ENCODE results near the gene CDHR2.

Gene CDHR2

GRCh38 chr5:176606032-176606431, 56.9 kb downstream of the CDHR2 start:
- H3K27me3 ChIP-seq, result peaks cover 99% of the 10 kb centered on the region
- no peak overlapping the region for H3K4me3 ChIP-seq (ENCODE audit: low read depth in 1 of 2, low read length in 1 of 2)
- no peak for TF ChIP-seq CTCF (IDR thresholded peaks at IDR 0.05)
- no peak overlapping the region for H3K27ac ChIP-seq
- peaks cover 0 to 10% of the 10 kb centered on the region in 2 experiments for H3K4me1 ChIP-seq (ENCODE audit: control insufficient read depth in 1 of 2, insufficient read depth in 1 of 2, low read depth in 1 of 2, low read length in 1 of 2)
- no peaks in the 10 kb centered on the region for H3K9me3 ChIP-seq
- H3K36me3 ChIP-seq, result no peaks in the 10 kb centered on the region

- peaks cover 99% of the 10 kb centered on the region for H3K27me3 ChIP-seq
- H3K27ac ChIP-seq, result no peak overlapping the region
Observed at GRCh38 chr5:176606875-176607274, 57.7 kb downstream of the CDHR2 start.

GRCh38 chr5:176608142-176608705, 59.1 kb downstream of the CDHR2 start:
- H3K27ac ChIP-seq, result no peak overlapping the region
- TF ChIP-seq CTCF (IDR thresholded peaks at IDR 0.05), result no peak
- H3K4me1 ChIP-seq (ENCODE audit: control insufficient read depth in 1 of 2, insufficient read depth in 1 of 2, low read depth in 1 of 2, low read length in 1 of 2), result peaks cover 0 to 10% of the 10 kb centered on the region in 2 experiments
- H3K36me3 ChIP-seq, result no peaks in the 10 kb centered on the region
- no peak overlapping the region for H3K4me3 ChIP-seq (ENCODE audit: low read depth in 1 of 2, low read length in 1 of 2)
- H3K27me3 ChIP-seq, result peaks cover 99% of the 10 kb centered on the region
- H3K9me3 ChIP-seq, result no peaks in the 10 kb centered on the region

More at GRCh38 chr5:176606875-176607274, 57.7 kb downstream of the CDHR2 start:
- Histone ChIP-seq H3K4me3 (ENCODE audit: low read depth in 1 of 2, low read length in 1 of 2) (no peak overlapping the region), H3K4me1 (ENCODE audit: control insufficient read depth in 1 of 2, insufficient read depth in 1 of 2, low read depth in 1 of 2, low read length in 1 of 2) (peaks cover 0 to 10% of the 10 kb centered on the region in 2 experiments), H3K36me3 (no peaks in the 10 kb centered on the region), H3K9me3 (no peaks in the 10 kb centered on the region)
- no peak for TF ChIP-seq CTCF (IDR thresholded peaks at IDR 0.05)

GRCh38 chr5:176608937-176609723, 60.0 kb downstream of the CDHR2 start:
- H3K4me1 ChIP-seq (ENCODE audit: control insufficient read depth in 1 of 2, insufficient read depth in 1 of 2, low read depth in 1 of 2, low read length in 1 of 2), result peaks cover 0 to 10% of the 10 kb centered on the region in 2 experiments
- no peak overlapping the region for H3K27ac ChIP-seq
- H3K4me3 ChIP-seq (ENCODE audit: low read depth in 1 of 2, low read length in 1 of 2), result peak overlapping the region; percentile 4 to 78
- no peak for TF ChIP-seq CTCF (IDR thresholded peaks at IDR 0.05)
- no peaks in the 10 kb centered on the region for H3K9me3 ChIP-seq
- H3K36me3 ChIP-seq, result no peaks in the 10 kb centered on the region
- peaks cover 100% of the 10 kb centered on the region for H3K27me3 ChIP-seq

- H3K36me3 ChIP-seq, result no peaks in the 10 kb centered on the region
- TF ChIP-seq CTCF (IDR thresholded peaks at IDR 0.05), result no peak
- H3K27ac ChIP-seq, result no peak within 1 kb of the TSS
- H3K9me3 ChIP-seq, result no peaks in the 10 kb centered on the region
- peak within 1 kb of the TSS; percentile 54 to 78 for H3K4me3 ChIP-seq (ENCODE audit: low read depth in 1 of 2, low read length in 1 of 2)
- peaks cover 99% of the 10 kb centered on the region for H3K27me3 ChIP-seq
- H3K4me1 ChIP-seq (ENCODE audit: control insufficient read depth in 1 of 2, insufficient read depth in 1 of 2, low read depth in 1 of 2, low read length in 1 of 2), result peaks cover 0 to 10% of the 10 kb centered on the region in 2 experiments
Observed at GRCh38 chr5:176609724-176610434, 60.7 kb downstream of the CDHR2 start, which contains the start of gene GPRIN1. Gene GPRIN1 (minus strand): TSS chr5:176610156. CDS start chr5:176599834, 10,322 bp downstream.
